HG03571 (cell line): ENCODE results near the gene CCT7.
A peak's percentile ranks its signal among the peaks of the same experiment; 100 is the strongest.

Source experiments
- ATAC-seq: cut with Tn5 transposase; IDR thresholded peaks from one replicate; pipeline ENCODE4 v1.9.1; 2021; ENCODE audit not compliant: unreplicated experiment

CCT7 gene

GRCh38 chr2:73266061-73266901 is 32.2 kb downstream of the CCT7 start:
- no peak for ATAC-seq

- ATAC-seq, result no peak
These were observed 32.9 kb downstream of the CCT7 start for GRCh38 chr2:73267008-73267407.

- no peak for ATAC-seq
These were observed 34.3 kb downstream of the CCT7 start for GRCh38 chr2:73268366-73268829.

- ATAC-seq, result peak; percentile 73
These were observed 35.0 kb downstream of the CCT7 start for GRCh38 chr2:73268830-73269685.

- no peak for ATAC-seq
These were observed 35.8 kb downstream of the CCT7 start for GRCh38 chr2:73269686-73270465.

- no peak for ATAC-seq
These were observed 38.2 kb downstream of the CCT7 start for GRCh38 chr2:73272270-73272669.

- ATAC-seq, result no peak
These were observed 45.7 kb downstream of the CCT7 start for GRCh38 chr2:73279852-73280251.

GRCh38 chr2:73281244-73281643 is 47.1 kb downstream of the CCT7 start:
- ATAC-seq, result no peak

- ATAC-seq, result no peak
These were observed 48.9 kb downstream of the CCT7 start for GRCh38 chr2:73282924-73283544.

- peak; percentile 6 for ATAC-seq
These were observed 49.6 kb downstream of the CCT7 start for GRCh38 chr2:73283545-73284295.

GRCh38 chr2:73284296-73285158 is 50.4 kb downstream of the CCT7 start, which contains the start of gene FBXO41:
Gene FBXO41 (minus strand): TSS chr2:73284478. CDS start chr2:73269630, 14,848 bp downstream.
- ATAC-seq, result peak; percentile 68

- peak; percentile 61 for ATAC-seq
These were observed 51.1 kb downstream of the CCT7 start for GRCh38 chr2:73285159-73285739.

GRCh38 chr2:73286134-73286655 is 52.1 kb downstream of the CCT7 start:
- ATAC-seq, result no peak

GRCh38 chr2:73289304-73289703 is 55.2 kb downstream of the CCT7 start:
- no peak for ATAC-seq

GRCh38 chr2:73290049-73290839 is 56.1 kb downstream of the CCT7 start:
- ATAC-seq, result no peak

GRCh38 chr2:73291093-73291460 is 57.0 kb downstream of the CCT7 start:
- ATAC-seq, result no peak

GRCh38 chr2:73291461-73292315 is 57.6 kb downstream of the CCT7 start:
- no peak for ATAC-seq
